Neural progenitor cell (in vitro differentiated cells): ENCODE measurements around the gene LGALS14.
A peak's percentile ranks its signal among the peaks of the same experiment; 100 is the strongest.

Experiments
- EZH2phosphoT487 ChIP-seq: fragments of 200-600 bp; sonication (generic); IDR thresholded peaks from 2 replicates; pipeline ENCODE4 v1.6.1; 2017; ENCODE audit warnings: antibody characterized with exemption
- TF ChIP-seq, protein P1 (sequence below): fragments of 200-600 bp; sonication (generic); IDR thresholded peaks from 2 replicates; pipeline ENCODE4 v1.5.1; 2017; ENCODE audit warnings: antibody characterized with exemption, mild to moderate bottlenecking

DNA sequence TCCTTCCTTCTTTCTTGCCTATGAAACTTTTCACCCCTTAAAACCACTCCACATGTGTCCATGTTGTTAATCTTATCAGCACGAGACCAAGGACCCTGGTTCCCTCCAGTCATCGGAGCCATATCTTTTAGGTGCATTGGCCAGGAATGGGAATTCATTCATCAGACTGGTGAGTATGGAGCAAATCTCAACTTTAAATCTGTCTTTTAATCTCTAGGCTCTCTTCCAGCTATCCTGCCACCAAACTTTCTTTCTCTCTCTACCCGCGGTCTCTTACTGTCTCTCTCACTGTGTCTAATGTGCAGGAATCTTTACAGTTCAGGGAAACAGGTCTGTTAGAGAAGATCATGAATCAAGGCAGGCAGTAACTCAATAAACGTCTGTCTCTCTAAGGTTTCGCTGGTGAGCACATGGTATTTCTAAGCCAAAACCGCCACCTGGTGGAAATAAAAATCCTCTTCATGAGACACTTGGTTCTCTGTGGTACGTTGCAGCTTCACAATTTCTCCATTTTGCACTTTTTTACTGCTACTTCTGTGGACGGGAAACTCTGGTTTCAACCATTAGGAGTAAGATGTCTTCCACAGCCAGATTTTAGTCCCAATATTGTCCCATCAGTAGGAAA is 32.4 kb upstream of the LGALS14 start:
- TF ChIP-seq, protein P1, sequence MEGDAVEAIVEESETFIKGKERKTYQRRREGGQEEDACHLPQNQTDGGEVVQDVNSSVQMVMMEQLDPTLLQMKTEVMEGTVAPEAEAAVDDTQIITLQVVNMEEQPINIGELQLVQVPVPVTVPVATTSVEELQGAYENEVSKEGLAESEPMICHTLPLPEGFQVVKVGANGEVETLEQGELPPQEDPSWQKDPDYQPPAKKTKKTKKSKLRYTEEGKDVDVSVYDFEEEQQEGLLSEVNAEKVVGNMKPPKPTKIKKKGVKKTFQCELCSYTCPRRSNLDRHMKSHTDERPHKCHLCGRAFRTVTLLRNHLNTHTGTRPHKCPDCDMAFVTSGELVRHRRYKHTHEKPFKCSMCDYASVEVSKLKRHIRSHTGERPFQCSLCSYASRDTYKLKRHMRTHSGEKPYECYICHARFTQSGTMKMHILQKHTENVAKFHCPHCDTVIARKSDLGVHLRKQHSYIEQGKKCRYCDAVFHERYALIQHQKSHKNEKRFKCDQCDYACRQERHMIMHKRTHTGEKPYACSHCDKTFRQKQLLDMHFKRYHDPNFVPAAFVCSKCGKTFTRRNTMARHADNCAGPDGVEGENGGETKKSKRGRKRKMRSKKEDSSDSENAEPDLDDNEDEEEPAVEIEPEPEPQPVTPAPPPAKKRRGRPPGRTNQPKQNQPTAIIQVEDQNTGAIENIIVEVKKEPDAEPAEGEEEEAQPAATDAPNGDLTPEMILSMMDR: peak; percentile 73
- TF ChIP-seq EZH2phosphoT487: no peak
